HepG2 (cell line): ENCODE measurements around the gene ZNF429. TPM values are rescaled to one million over a fixed set of nuclear protein-coding genes. Genes with fewer than 3 reads are reported as not detected.

Source experiments
- ATAC-seq: fragments of 200-7000 bp; cut with Tn5 transposase; 3 replicates; pipeline ENCODE4 v1.9.1; 2020; ENCODE audit warnings: mild to moderate bottlenecking, moderate library complexity
- BruUV-seq: library from RNA; stranded (reverse); fragments of 400-500 nt; replicated peaks from 2 replicates; lab custom pipeline; 2021; lab: Mats Ljungman, UMichigan
- CTCF ChIA-PET: fragments of 300-600 bp; formaldehyde crosslinking; extraction: SDS; loops from one replicate; lab custom pipeline; 2021; ENCODE audit warnings: low total read pairs, inconsistent platforms, low intra/inter-chr PET ratio; lab: Yijun Ruan, JAX
- POLR2A ChIA-PET: fragments of 350-600 bp; sonication (Branson Sonifier 250); formaldehyde crosslinking; loops from one replicate; lab custom pipeline; 2020; ENCODE audit warnings: antibody characterized with exemption, inconsistent platforms; lab: Yijun Ruan, JAX
- DNase-seq: peaks from one replicate; pipeline ENCODE4 v3.0.0-alpha.2; 2015; ENCODE audit warnings: low spot score
- FAIRE-seq: peaks from 3 replicates; lab custom pipeline; 2011; peaks lifted over from hg19 to GRCh38; lab: Jason Lieb, UNC
- H2AFZ ChIP-seq: one replicate; pipeline ENCODE4 v1.6.1; 2011; ENCODE audit warnings: low read length, inconsistent platforms
- H3K27ac ChIP-seq: fragments of 300-600 bp; 3 replicates; pipeline ENCODE4 v1.8.0; 2011; ENCODE audit warnings: mixed run types, mild to moderate bottlenecking, mixed read lengths, low read length, inconsistent platforms; ENCODE audit not compliant: insufficient read depth; ENCODE audit errors: extremely low read length
- H3K27me3 ChIP-seq, 2 experiments: fragments of 200-600 bp in 1 of 2; 2 replicates in 1 of 2; 3 replicates in 1 of 2; pipeline versions ENCODE4 v1.6.0 to v1.8.0; 2011; ENCODE audit warnings: low read length in 2 of 2, mild to moderate bottlenecking in 2 of 2, moderate library complexity in 2 of 2, inconsistent platforms in 1 of 2; ENCODE audit not compliant: insufficient read depth in 2 of 2, control insufficient read depth in 1 of 2
- H3K36me3 ChIP-seq, 2 experiments: fragments of 200-600 bp in 1 of 2; replicated peaks in 1 of 2; 2 replicates in 1 of 2; 3 replicates in 1 of 2; pipeline versions ENCODE4 v1.5.1 to v1.8.0; 2011; ENCODE audit warnings: low read length in 2 of 2, inconsistent platforms in 1 of 2; ENCODE audit not compliant: insufficient read depth in 2 of 2, control insufficient read depth in 1 of 2
- H3K4me1 ChIP-seq: 2 replicates; pipeline ENCODE4 v1.5.1; 2012; ENCODE audit warnings: low read length, inconsistent platforms; ENCODE audit not compliant: insufficient read depth
- H3K4me2 ChIP-seq: 2 replicates; pipeline ENCODE4 v1.6.0; 2011; ENCODE audit warnings: low read depth, low read length, inconsistent platforms
- H3K4me3 ChIP-seq, 3 experiments: fragments of 200-600 bp in 1 of 3; sonication (generic), shearing (Covaris generic) in 1 of 3; replicated peaks in 1 of 3; 2 replicates each; pipeline ENCODE4 v1.5.1; 2011 to 2016; ENCODE audit warnings: low read length in 3 of 3, inconsistent platforms in 2 of 3, low read depth in 2 of 3, mild to moderate bottlenecking in 2 of 3, control low read depth in 1 of 3, mixed read lengths in 1 of 3; ENCODE audit not compliant: insufficient read depth in 1 of 3
- H3K79me2 ChIP-seq: one replicate; pipeline ENCODE4 v1.6.1; 2011; ENCODE audit warnings: low read length, inconsistent platforms; ENCODE audit not compliant: insufficient read depth
- H3K9ac ChIP-seq: 2 replicates; pipeline ENCODE4 v1.6.0; 2011; ENCODE audit warnings: mild to moderate bottlenecking, low read depth, low read length, inconsistent platforms; ENCODE audit not compliant: insufficient read depth
- H3K9me3 ChIP-seq: 2 replicates; pipeline ENCODE4 v1.5.1; 2012; ENCODE audit warnings: mild to moderate bottlenecking, low read length
- H4K20me1 ChIP-seq: 2 replicates; pipeline ENCODE4 v1.6.0; 2011; ENCODE audit warnings: inconsistent platforms, mild to moderate bottlenecking, low read length, moderate library complexity; ENCODE audit not compliant: insufficient read depth
- AFF4 ChIP-seq: sonication (generic); formaldehyde crosslinking; IDR thresholded peaks from 2 replicates; pipeline ENCODE4 v1.4.0; 2020; ENCODE audit warnings: missing genetic modification reagents
- CHD4 ChIP-seq: fragments of 200-600 bp; sonication (generic); IDR thresholded peaks from 2 replicates; pipeline ENCODE4 v1.7.0; 2017; ENCODE audit warnings: mild to moderate bottlenecking, low read length, borderline replicate concordance
- HDAC6 ChIP-seq: fragments of 200-600 bp; sonication (generic); IDR thresholded peaks from 2 replicates; pipeline ENCODE4 v1.7.0; 2017; ENCODE audit warnings: mild to moderate bottlenecking, antibody characterized with exemption, low read length, low read depth
- KMT2B ChIP-seq: IDR thresholded peaks from 2 replicates; pipeline ENCODE4 v1.6.1; 2016; ENCODE audit warnings: missing genetic modification reagents, missing compliant biosample characterization
- NCOA1 ChIP-seq: sonication (generic); formaldehyde crosslinking; IDR thresholded peaks from 2 replicates; pipeline ENCODE4 v1.9.0; 2021; ENCODE audit warnings: missing genetic modification reagents
- NFYB ChIP-seq: sonication (generic); formaldehyde crosslinking; IDR thresholded peaks from 2 replicates; pipeline ENCODE4 v1.4.0; 2020; ENCODE audit warnings: missing genetic modification reagents
- PHF20 ChIP-seq: sonication (generic); formaldehyde crosslinking; IDR thresholded peaks from 2 replicates; pipeline ENCODE4 v1.5.0; 2020; ENCODE audit warnings: mild to moderate bottlenecking, missing genetic modification reagents
- PRDM10 ChIP-seq: sonication (generic); formaldehyde crosslinking; IDR thresholded peaks from 2 replicates; pipeline ENCODE4 v1.4.0; 2020; ENCODE audit warnings: low read depth, missing genetic modification reagents
- PRDM4 ChIP-seq: sonication (generic); formaldehyde crosslinking; IDR thresholded peaks from 2 replicates; pipeline ENCODE4 v1.9.0; 2021; ENCODE audit warnings: missing genetic modification reagents, borderline replicate concordance
- SP5 ChIP-seq: IDR thresholded peaks from 2 replicates; pipeline ENCODE4 v1.6.1; 2016; ENCODE audit warnings: low read depth, borderline replicate concordance
- ZMAT5 ChIP-seq: sonication (generic); formaldehyde crosslinking; IDR thresholded peaks from 2 replicates; pipeline ENCODE4 v1.5.0; 2020; ENCODE audit warnings: mild to moderate bottlenecking, low read depth, missing genetic modification reagents, borderline replicate concordance
- ZNF251 ChIP-seq: sonication (generic); formaldehyde crosslinking; IDR thresholded peaks from 2 replicates; pipeline ENCODE4 v1.9.0; 2021; ENCODE audit warnings: mild to moderate bottlenecking, missing genetic modification reagents
- ZNF253 ChIP-seq: sonication (generic); formaldehyde crosslinking; IDR thresholded peaks from 2 replicates; pipeline ENCODE4 v1.8.0; 2022; ENCODE audit warnings: mild to moderate bottlenecking, missing genetic modification reagents, borderline replicate concordance
- WGBS: methylation state at CpG from one replicate; pipeline ENCODE4 v1.1.6; 2017; ENCODE audit warnings: low lambda C conversion rate; 5-methylcytosine and 5-hydroxymethylcytosine counted together
- in situ Hi-C: cut with HindIII; loops from 2 replicates; pipeline ENCODE4 v1.10.0; 2017; ENCODE audit warnings: low pct_unique_long_range_greater_than_20kb; ENCODE audit not compliant: extremely low pct_ligation_motif_present
- intact Hi-C: fragments of 100-400 bp; cut with micrococcal nuclease; formaldehyde crosslinking; loops from one replicate; pipeline ENCODE4 v1.10.0; 2022; ENCODE audit not compliant: unreplicated experiment
- polyA plus RNA-seq, 8 experiments: library from polyadenylated mRNA; depleted of rRNA in 3 of 8; stranded (reverse) in 7 of 8; unstranded in 1 of 8; fragments of >200 nt; fragmentation: Illumina TruSeq in 4 of 8; extraction: Trizol in 4 of 8; gene quantifications; 2 replicates each; pipeline versions ENCODE4 v1.2.1 to v1.2.3, GENCODE V29; 2011 to 2016; ENCODE audit warnings: low read depth in 4 of 8, missing spikeins in 1 of 8, mixed read lengths in 1 of 8; ENCODE audit not compliant: insufficient read depth in 1 of 8
- total RNA-seq, 5 experiments: library from RNA; depleted of rRNA; stranded (reverse); fragments of >200 nt; fragmentation: Illumina TruSeq; extraction: Trizol; gene quantifications; 2 replicates each; pipeline ENCODE4 v1.2.3, GENCODE V29; 2016; ENCODE audit warnings: low read depth in 1 of 5

ZNF429 gene
- total and polyA plus RNA-seq, 2 of the 13 experiments (the other 11 are each of a cell fraction or from before 2014, with no cell fraction given): 3.3 to 3.4 TPM

- Histone ChIP-seq H3K9me3 (peaks cover 43% of the 10 kb centered on the region), H3K27ac (no peak overlapping the region), H3K79me2 (no peaks in the 10 kb centered on the region), H3K36me3 (no peaks in the 10 kb centered on the region), H4K20me1 (no peaks in the 10 kb centered on the region), H3K4me2 (no peak overlapping the region), H3K4me1 (no peaks in the 10 kb centered on the region), H3K9ac (no peak overlapping the region), H2AFZ (no peak overlapping the region), H3K4me3 (no peak overlapping the region), H3K27me3 (no peaks in the 10 kb centered on the region)
- 70% methylated on average over 16 of the region's 16 CpGs for WGBS
- ATAC-seq (no peak), FAIRE-seq (no peak), DNase-seq (no peak)
- intact Hi-C loops (no loop called here), in situ Hi-C loops (no loop called here)
- BruUV-seq: no TSS peak
- ChIA-PET POLR2A (no interaction called here), CTCF (no interaction called here)
- TF ChIP-seq ZMAT5 (no peak), PRDM4 (CRISPR knock-in tag) (no peak), ZNF253 (CRISPR knock-in tag) (no peak), SP5 (CRISPR knock-in tag) (no peak), KMT2B (no peak), HDAC6 (no peak), AFF4 (CRISPR knock-in tag) (no peak), CHD4 (no peak), NCOA1 (no peak), ZNF251 (CRISPR knock-in tag) (no peak), PHF20 (no peak), NFYB (no peak), PRDM10 (CRISPR knock-in tag) (no peak)
Observed at GRCh38 chr19:21462540-21462939, 42.9 kb upstream of the ZNF429 start.
